Measurements from ENCODE around the gene JAM2. TPM values are rescaled to one million over a fixed set of nuclear protein-coding genes. Genes with fewer than 3 reads are reported as not detected.
"Not testable (repeated sequence)": the region's sequence is repeated elsewhere in the genome, so short reads cannot be mapped to it uniquely, and the experiment has no call there.

JAM2 gene
- total RNA-seq, 2 donors from 2014 or later: 12.3 to 15.6 TPM

- H3K4me1 ChIP-seq: no peaks in the 10 kb centered on the region
- peaks cover 16% of the 10 kb centered on the region for H3K36me3 ChIP-seq
- H3K27me3 ChIP-seq: no peaks in the 10 kb centered on the region
- no peak for TF ChIP-seq CTCF (IDR thresholded peaks at IDR 0.05)
- H3K4me3 ChIP-seq: no peak overlapping the region
- no peak overlapping the region for H3K27ac ChIP-seq
- H3K9me3 ChIP-seq: no peaks in the 10 kb centered on the region
- no peak for DNase-seq (ENCODE audit: low spot score)
These were observed 71.5 kb downstream of the JAM2 start for GRCh38 chr21:25710550-25710949.

- H3K36me3 ChIP-seq: peaks cover 24% of the 10 kb centered on the region
- not testable (repeated sequence) for DNase-seq (ENCODE audit: low spot score); H3K4me3 ChIP-seq; H3K27ac ChIP-seq; H3K9me3 ChIP-seq; H3K4me1 ChIP-seq; H3K27me3 ChIP-seq
These were observed 75.0 kb downstream of the JAM2 start for GRCh38 chr21:25714066-25714465.

DNA sequence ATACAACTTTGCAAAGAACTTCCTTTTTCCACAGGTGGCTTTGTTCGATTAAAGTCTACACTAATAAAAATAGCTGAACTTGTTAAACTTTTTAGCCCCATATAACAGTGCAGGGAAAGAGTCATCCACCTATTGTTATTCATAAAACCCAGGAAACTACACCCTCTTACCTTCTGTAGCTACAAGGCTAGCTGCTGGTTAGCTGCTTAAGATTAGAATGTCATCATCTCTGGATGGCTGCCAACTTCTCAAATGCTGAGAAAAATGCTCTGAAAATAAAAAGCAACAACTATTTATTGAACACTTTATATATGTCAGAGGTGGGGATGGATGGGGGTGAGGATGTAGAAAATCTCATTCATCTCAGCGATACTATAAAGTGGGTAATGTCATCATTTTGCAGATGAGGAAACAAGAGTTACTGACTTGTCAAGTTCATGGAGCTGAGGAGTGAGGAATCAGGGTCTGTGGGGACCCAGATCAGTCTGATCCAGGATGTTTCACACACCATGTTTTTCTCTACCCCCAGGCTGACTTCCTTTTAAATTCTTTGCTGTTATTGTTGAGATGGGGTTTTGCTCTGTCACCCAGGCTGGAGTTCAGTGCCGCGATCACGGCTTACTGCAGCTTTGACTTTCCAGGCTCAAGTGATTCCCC lies 78.6 kb downstream of the JAM2 start:
- H3K9me3 ChIP-seq: no peaks in the 10 kb centered on the region
- DNase-seq (ENCODE audit: low spot score): no peak
- no peaks in the 10 kb centered on the region for H3K27me3 ChIP-seq
- H3K4me3 ChIP-seq: no peak overlapping the region
- no peak for TF ChIP-seq CTCF (IDR thresholded peaks at IDR 0.05)
- H3K27ac ChIP-seq: peak overlapping the region in 1 of 2 donors; percentile 9
- peaks cover 0 to 9% of the 10 kb centered on the region in 2 donors for H3K4me1 ChIP-seq
- peaks cover 23% of the 10 kb centered on the region for H3K36me3 ChIP-seq

- H3K4me1 ChIP-seq: peaks cover 0 to 9% of the 10 kb centered on the region in 2 donors
- peaks cover 46% of the 10 kb centered on the region for H3K36me3 ChIP-seq
These were observed 82.9 kb downstream of the JAM2 start for GRCh38 chr21:25721987-25722386.

GRCh38 chr21:25722631-25723030 lies 83.6 kb downstream of the JAM2 start:
- TF ChIP-seq CTCF (IDR thresholded peaks at IDR 0.05): no peak
- no peaks in the 10 kb centered on the region for H3K9me3 ChIP-seq
- peaks cover 0 to 11% of the 10 kb centered on the region in 2 donors for H3K4me1 ChIP-seq
- DNase-seq (ENCODE audit: low spot score): no peak
- H3K4me3 ChIP-seq: no peak overlapping the region
- H3K36me3 ChIP-seq: peaks cover 52% of the 10 kb centered on the region
- H3K27ac ChIP-seq: peak overlapping the region in 1 of 2 donors; percentile 35
- H3K27me3 ChIP-seq: no peaks in the 10 kb centered on the region

More at GRCh38 chr21:25721987-25722386, 82.9 kb downstream of the JAM2 start:
- no peak for TF ChIP-seq CTCF (IDR thresholded peaks at IDR 0.05)
- H3K27me3 ChIP-seq: no peaks in the 10 kb centered on the region
- peak overlapping the region in 1 of 2 donors; percentile 35 for H3K27ac ChIP-seq
- no peak for DNase-seq (ENCODE audit: low spot score)
- H3K9me3 ChIP-seq: no peaks in the 10 kb centered on the region
- H3K4me3 ChIP-seq: no peak overlapping the region

- H3K36me3 ChIP-seq: peaks cover 43% of the 10 kb centered on the region
- no peaks in the 10 kb centered on the region for H3K9me3 ChIP-seq
- no peak for TF ChIP-seq CTCF (IDR thresholded peaks at IDR 0.05)
- peaks cover 0 to 68% of the 10 kb centered on the region in 2 donors for H3K4me1 ChIP-seq
- H3K27me3 ChIP-seq: no peaks in the 10 kb centered on the region
- H3K27ac ChIP-seq: peak overlapping the region; percentile 99 to 100
- no peak for DNase-seq (ENCODE audit: low spot score)
- no peak overlapping the region for H3K4me3 ChIP-seq
These were observed 93.2 kb downstream of the JAM2 start for GRCh38 chr21:25732091-25732760.
